Measurements from ENCODE around the gene CEP85L. TPM values are rescaled to one million over a fixed set of nuclear protein-coding genes. Genes with fewer than 3 reads are reported as not detected.

The CEP85L gene
- total and polyA plus RNA-seq, 12 donors = 1.0 to 19.2 (median 8.1) TPM

GRCh38 chr6:118579786-118580185 is 71.6 kb downstream of the CEP85L start:
- TF ChIP-seq CTCF (IDR thresholded peaks at IDR 0.05) = no peak
- ATAC-seq (no peak), DNase-seq (no peak)
- H3K36me3 ChIP-seq = peaks cover 0 to 20% (median 0%) of the 10 kb centered on the region in 9 donors
- H3K9me3 ChIP-seq = peaks cover 0 to 57% (median 28%) of the 10 kb centered on the region in 11 donors
- 97 to 98% methylated on average over 2 of the region's 2 CpGs for WGBS, 2 donors
- no peaks in the 10 kb centered on the region for H3K27me3 ChIP-seq
- no peak overlapping the region for H3K4me3 ChIP-seq
- intact Hi-C loops (cut with DNase I) = loop anchor here in 7 of 10 donors (1.0 to 10.0 kb wide), 8 partner anchors 38 to 605 kb away; no protein-coding TSS in a partner anchor
- peaks cover 0 to 22% (median 7%) of the 10 kb centered on the region in 9 donors for H3K4me1 ChIP-seq
- no peak overlapping the region for H3K27ac ChIP-seq

DNA sequence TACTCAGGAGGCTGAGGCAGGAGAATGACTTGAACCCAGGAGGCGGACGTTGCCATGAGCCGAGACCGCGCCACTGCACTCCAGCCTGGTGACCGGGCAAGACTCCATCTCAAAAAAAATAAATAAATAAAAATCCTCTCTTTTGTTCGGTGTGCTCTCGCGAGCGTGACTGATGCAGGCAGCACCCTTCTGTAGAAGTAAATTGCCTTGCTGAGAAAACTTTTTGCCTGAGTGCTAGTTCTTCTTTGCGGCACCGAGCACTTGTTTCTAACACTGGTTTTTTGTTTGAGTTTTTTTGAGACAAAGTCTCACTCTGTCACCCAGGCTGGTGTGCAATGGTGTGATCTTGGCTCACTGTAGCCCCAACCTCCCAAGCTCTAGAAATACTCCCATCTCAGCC is 72.8 kb downstream of the CEP85L start:
- WGBS, 2 donors = 97 to 99% methylated on average over 12 of the region's 12 CpGs
- intact Hi-C loops (cut with DNase I) = loop anchor here in 1 of 10 donors (10.0 kb wide), 1 partner anchor 206 kb away; no protein-coding TSS in a partner anchor
- H3K9me3 ChIP-seq = peaks cover 0 to 68% (median 40%) of the 10 kb centered on the region in 11 donors
- peaks cover 0 to 32% (median 0%) of the 10 kb centered on the region in 9 donors for H3K36me3 ChIP-seq
- no peak for DNase-seq
- peaks cover 0 to 22% (median 7%) of the 10 kb centered on the region in 9 donors for H3K4me1 ChIP-seq
- H3K27ac ChIP-seq = no peak overlapping the region
- no peaks in the 10 kb centered on the region for H3K27me3 ChIP-seq
- no peak for ATAC-seq
- H3K4me3 ChIP-seq = no peak overlapping the region
- TF ChIP-seq CTCF (IDR thresholded peaks at IDR 0.05) = no peak

DNA sequence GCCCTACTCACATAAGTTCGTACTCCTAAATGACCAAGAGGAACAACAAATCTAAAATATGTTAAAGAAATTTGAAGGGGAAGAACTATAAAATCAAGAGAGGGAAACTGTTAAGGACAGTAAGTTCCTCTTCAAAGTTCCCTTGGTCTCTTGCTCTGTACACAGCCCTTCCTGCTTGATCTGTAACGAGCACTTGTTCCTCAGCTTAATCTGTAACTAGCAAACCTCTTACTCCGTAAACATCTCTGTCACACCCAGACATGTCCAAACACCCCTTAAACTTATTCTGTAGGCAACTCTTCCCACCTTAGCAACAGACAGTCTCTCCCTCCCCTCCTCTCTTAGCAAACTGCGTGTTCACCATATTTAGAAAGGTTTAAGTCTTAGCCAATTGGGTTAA is 73.4 kb downstream of the CEP85L start:
- TF ChIP-seq CTCF (IDR thresholded peaks at IDR 0.05) = no peak
- Histone ChIP-seq H3K27ac (no peak overlapping the region), H3K36me3 (peaks cover 0 to 35% (median 0%) of the 10 kb centered on the region in 9 donors), H3K27me3 (no peaks in the 10 kb centered on the region), H3K9me3 (peaks cover 0 to 72% (median 43%) of the 10 kb centered on the region in 11 donors), H3K4me1 (peaks cover 0 to 22% (median 7%) of the 10 kb centered on the region in 9 donors), H3K4me3 (no peak overlapping the region)
- ATAC-seq (no peak), DNase-seq (no peak)
- intact Hi-C loops (cut with DNase I) = loop anchor here in 1 of 10 donors (10.0 kb wide), 1 partner anchor 207 kb away; no protein-coding TSS in a partner anchor
- WGBS, 2 donors = 71 to 84% methylated on average over 4 of the region's 4 CpGs

DNA sequence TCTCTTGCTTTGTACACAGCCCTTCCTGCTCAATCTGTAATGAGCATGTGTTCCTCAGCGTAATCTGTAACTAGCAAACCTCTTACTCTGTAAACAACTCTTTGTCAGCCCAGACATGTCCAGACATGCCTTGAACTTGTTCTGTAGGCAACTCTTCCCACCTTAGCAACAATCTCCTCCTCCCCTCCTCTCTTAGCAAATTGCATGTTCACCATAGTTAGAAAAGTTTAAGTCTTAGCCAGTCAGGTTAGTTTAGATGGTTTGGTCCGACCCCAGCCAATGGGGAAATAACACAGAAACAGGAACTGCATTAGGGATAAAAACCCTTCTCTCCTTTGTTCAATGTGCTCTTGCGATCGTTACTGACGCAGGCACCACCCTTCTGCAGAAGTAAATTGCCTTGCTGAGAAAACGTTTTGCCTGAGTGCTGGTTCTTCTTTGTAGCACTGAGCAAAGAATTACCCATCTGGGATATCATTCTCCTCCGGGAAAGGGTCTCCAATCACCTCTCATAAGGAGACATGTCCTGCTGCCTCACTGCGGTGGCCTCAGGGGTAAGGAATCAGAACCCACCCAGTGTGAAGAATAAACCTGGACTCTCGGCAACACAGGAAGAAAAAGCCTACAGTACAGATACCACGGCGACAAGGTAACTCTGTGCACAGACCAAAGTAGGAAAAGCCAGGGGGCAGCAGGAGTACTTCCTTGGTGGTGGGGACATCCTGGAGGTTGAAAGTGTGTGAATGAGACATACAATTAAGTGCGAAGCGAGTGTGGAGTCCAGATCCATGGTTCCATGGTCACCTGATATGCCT is 77.1 kb downstream of the CEP85L start:
- Histone ChIP-seq H3K27ac (no peak overlapping the region), H3K36me3 (peaks cover 0 to 35% (median 0%) of the 10 kb centered on the region in 9 donors), H3K9me3 (peaks cover 0 to 68% (median 38%) of the 10 kb centered on the region in 11 donors), H3K4me1 (no peaks in the 10 kb centered on the region), H3K27me3 (no peaks in the 10 kb centered on the region), H3K4me3 (no peak overlapping the region)
- 95 to 98% methylated on average over 13 of the region's 13 CpGs for WGBS, 2 donors
- ATAC-seq = no peak
- TF ChIP-seq CTCF (IDR thresholded peaks at IDR 0.05) = no peak
- intact Hi-C loops (cut with DNase I) = loop anchor here in 1 of 10 donors (10.0 kb wide), 1 partner anchor 211 kb away; no protein-coding TSS in a partner anchor
- DNase-seq = no peak
